Measurements from ENCODE around the gene SNX8.
"Not testable (repeated sequence)": the region's sequence is repeated elsewhere in the genome, so short reads cannot be mapped to it uniquely, and the experiment has no call there.

Gene SNX8

GRCh38 chr7:2326951-2327350 is 12.7 kb upstream of the SNX8 start:
- DNase-seq (ENCODE audit: low read depth) = no peak

DNA sequence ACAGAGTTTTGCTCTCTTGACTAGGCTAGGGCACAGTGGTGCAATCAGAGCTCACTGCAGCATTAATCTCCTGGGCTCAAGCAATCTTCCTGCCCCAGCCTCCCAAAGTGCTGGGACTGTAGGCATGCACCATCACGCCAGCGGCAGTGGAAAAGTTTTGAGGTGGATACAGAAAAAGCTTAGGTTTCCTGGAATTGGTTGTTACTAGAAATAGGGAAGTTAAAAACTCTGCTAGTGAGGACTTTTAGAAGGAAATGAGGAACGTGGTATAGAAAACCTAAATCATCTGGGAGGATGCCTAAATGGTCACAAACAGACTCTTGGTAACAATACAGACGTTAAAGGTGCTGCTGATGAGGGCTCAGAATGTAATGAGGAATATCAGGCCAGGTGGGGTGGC is 10.9 kb upstream of the SNX8 start:
- no peak for DNase-seq (ENCODE audit: low read depth)

GRCh38 chr7:2321020-2321419 is 6.8 kb upstream of the SNX8 start:
- no peak for DNase-seq (ENCODE audit: low read depth)

DNA sequence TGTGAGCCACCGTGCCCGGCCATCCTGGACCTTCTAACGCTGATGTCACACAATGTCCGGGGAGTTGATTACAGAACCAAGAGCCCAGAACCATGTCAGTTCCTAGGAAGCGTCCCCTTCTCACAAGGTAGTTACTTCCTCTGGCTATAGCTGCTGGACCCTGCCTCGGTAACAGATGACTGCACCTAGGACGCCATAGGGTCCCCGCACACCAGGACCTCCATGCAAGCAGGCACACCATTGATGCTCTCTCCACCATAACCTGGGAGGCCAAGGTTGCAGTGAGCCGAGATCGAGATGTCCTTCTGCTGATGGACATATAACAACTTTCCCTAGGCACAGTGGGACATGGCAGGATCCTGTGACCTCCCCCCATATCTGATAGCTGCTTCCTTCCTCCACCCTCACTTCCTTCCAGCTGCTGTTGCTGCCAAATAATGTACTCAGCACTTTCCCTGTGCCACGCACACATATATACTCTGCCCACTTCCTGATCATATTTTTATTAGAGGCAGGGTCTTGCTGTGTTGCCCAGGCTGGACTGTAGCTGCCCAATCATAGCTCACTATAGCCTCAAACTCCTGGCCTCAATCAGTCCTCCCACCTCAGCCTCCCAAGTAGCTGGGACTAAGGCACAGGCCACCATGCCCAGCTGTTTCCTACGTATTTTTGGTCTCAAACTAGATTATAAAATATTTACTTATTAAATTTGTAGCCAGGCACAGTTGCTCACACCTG is 3.5 kb upstream of the SNX8 start:
- no peak for DNase-seq (ENCODE audit: low read depth)

DNA sequence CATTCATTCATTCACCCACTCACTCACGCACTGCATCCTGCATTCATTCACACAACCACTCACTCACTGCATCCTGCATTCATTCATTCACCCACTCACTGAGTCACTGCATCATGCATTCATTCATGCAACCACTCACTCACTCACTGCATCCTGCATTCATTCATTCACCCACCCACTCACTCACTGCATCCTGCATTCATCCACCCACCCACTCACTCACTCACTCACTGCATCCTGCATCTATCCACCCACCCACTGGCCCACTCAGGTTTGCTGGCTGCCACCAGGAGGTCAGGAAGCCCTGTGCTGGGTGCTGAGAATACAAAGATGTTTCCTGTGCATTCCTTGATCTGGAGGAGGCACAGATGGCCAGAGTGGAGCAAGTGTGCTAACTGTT is 2.3 kb upstream of the SNX8 start:
- no peak for DNase-seq (ENCODE audit: low read depth)

GRCh38 chr7:2315787-2316186 is 1.5 kb upstream of the SNX8 start:
- no peak for DNase-seq (ENCODE audit: low read depth)

DNA sequence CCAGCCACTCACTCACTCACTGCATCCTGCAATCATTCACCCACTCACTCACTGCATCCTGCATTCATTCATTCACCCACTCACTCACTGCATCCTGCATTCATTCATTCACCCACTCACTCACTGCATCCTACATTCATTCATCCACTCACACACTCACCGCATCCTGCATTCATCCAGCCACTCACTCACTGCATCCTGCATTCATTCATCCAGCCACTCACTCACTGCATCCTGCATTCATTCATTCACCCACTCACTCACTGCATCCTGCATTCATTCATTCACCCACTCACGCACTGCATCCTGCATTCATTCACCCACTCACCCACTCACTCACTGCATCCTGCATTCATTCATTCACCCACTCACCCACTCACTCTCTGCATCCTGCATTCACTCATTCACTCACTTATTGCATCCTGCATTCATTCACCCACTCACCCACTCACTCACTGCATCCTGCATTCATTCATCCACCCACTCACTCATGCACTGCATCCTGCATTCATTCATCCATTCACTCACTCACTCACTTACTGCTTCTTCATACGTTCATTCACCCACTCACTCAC is 802 bp upstream of the SNX8 start:
- DNase-seq (ENCODE audit: low read depth) = not testable (repeated sequence)

- DNase-seq (ENCODE audit: low read depth) = peak; percentile 41
Measured at GRCh38 chr7:2313450-2314208, 612 bp downstream of the SNX8 start.

GRCh38 chr7:2312267-2312929 is 1.8 kb downstream of the SNX8 start:
- no peak for DNase-seq (ENCODE audit: low read depth)

DNA sequence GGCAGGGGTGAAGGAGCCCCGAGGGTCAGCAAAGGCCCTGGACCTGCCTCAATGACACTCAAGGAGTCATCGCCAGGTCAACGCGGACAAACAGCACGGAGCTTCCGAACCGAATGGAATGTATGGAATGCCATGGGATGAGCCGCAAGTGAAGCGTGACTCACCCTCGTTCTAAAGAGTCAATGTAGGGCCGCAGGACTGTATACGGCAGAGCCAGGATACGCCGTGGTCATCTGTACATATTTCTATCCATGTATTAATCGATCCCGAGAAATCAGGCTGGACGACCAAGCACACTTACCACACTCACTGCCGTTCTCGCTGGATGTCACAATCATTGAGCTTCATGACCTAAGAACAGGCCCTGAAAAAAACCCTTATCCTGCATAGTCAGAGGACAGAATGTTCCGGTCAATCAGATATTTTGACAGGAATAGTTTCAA is 4.3 kb downstream of the SNX8 start:
- DNase-seq (ENCODE audit: low read depth) = peak; percentile 96

DNA sequence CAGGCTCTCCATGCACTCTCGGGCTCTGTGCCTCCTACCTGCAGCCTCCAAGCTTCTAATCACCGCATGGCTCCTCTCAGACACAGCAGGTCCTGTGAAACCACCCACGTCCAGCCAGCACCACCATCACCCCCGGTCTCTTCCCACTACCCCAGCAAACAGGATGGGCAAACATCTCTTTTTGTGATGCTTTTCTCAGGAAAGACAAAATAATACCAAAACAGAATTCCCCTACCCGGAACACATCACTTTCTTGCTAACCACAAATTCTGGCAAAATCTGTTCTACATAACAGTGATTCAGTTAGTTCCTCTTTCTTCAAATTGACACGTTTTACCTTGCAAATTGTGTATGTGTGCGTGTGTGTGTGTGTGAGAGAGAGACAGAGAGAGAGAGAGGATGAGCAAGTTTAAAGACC is 6.5 kb downstream of the SNX8 start:
- DNase-seq (ENCODE audit: low read depth) = no peak

GRCh38 chr7:2306688-2307087 is 7.6 kb downstream of the SNX8 start:
- no peak for DNase-seq (ENCODE audit: low read depth)

DNA sequence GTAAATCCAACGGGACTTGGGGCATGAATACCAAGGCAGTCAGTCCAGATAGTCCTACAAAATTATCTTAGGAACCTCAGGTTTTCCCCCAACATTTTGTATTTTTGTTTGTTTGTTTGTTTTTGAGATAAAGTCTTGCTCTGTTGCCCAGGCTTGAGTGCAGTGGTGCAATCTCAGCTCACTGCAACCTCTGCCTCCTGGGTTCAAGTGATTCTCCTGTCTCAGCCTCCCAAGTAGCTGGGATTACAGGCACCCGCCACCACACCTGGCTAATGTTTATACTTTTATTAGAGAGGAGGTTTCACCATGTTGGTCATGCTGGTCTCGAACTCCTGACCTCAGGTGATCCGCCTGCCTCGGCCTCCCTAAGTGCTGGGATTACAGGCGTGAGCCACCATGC is 9.0 kb downstream of the SNX8 start:
- not testable (repeated sequence) for DNase-seq (ENCODE audit: low read depth)

- not testable (repeated sequence) for DNase-seq (ENCODE audit: low read depth)
Measured at GRCh38 chr7:2303520-2303919, 10.7 kb downstream of the SNX8 start.

GRCh38 chr7:2302743-2303397 is 11.4 kb downstream of the SNX8 start:
- not testable (repeated sequence) for DNase-seq (ENCODE audit: low read depth)

GRCh38 chr7:2301511-2301863 is 12.8 kb downstream of the SNX8 start:
- peak; percentile 67 for DNase-seq (ENCODE audit: low read depth)

- DNase-seq (ENCODE audit: low read depth) = peak; percentile 9
Measured at GRCh38 chr7:2299870-2300512, 14.2 kb downstream of the SNX8 start.

GRCh38 chr7:2299131-2299829 is 15.0 kb downstream of the SNX8 start:
- DNase-seq (ENCODE audit: low read depth) = peak; percentile 86

DNA sequence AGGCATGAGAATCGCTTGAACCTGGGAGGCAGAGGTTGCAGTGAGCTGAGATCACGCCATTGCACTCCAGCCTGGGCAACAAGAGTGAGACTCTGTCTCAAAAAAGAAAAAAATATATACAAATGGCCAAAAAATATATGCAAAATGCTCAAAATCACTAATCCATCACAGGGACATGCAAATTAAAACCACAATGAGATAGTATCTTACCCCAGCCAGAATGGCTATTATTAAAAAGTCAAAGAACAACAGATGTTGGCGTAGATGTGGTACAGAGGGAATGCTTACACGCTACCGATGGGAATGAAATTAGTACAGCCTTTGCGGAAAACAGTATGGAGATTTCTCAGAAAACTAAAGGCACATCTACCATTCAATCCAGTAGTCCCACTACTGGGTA is 17.4 kb downstream of the SNX8 start:
- no peak for DNase-seq (ENCODE audit: low read depth)

- DNase-seq (ENCODE audit: low read depth) = peak; percentile 8
Measured at GRCh38 chr7:2295936-2296620, 18.2 kb downstream of the SNX8 start.
